Panc1 (cell line): ENCODE data around the gene THAP6. TPM values are rescaled to one million over a fixed set of nuclear protein-coding genes. Genes with fewer than 3 reads are reported as not detected.

Experiments used
- ATAC-seq: fragments of 200-7000 bp; cut with Tn5 transposase; 2 replicates; pipeline ENCODE4 v1.9.1; 2020; ENCODE audit warnings: mild to moderate bottlenecking, moderate library complexity
- BruUV-seq: library from RNA; stranded (reverse); fragments of 400-500 nt; replicated peaks from 2 replicates; lab custom pipeline; 2021; lab: Mats Ljungman, UMichigan
- CTCF ChIA-PET: fragments of 300-600 bp; sonication (Branson Sonifier 250); formaldehyde crosslinking; loops from one replicate; lab custom pipeline; 2022; ENCODE audit warnings: antibody characterized with exemption; lab: Charles Lee
- POLR2A ChIA-PET: fragments of 300-600 bp; sonication (Branson Sonifier 250); formaldehyde crosslinking; loops from one replicate; lab custom pipeline; 2022; ENCODE audit warnings: antibody characterized with exemption; lab: Charles Lee
- DNase-seq: peaks from one replicate; pipeline ENCODE4 v3.0.0-alpha.2; 2010; ENCODE audit warnings: low read depth, low spot score
- H3K27ac ChIP-seq: 2 replicates; pipeline ENCODE4 v1.5.1; 2011; ENCODE audit warnings: mild to moderate bottlenecking, low read length, inconsistent platforms
- H3K27me3 ChIP-seq: fragments of 200-500 bp; sonication (Bioruptor generic); 2 replicates; pipeline ENCODE4 v1.6.0; 2014; ENCODE audit warnings: low read length, inconsistent platforms; ENCODE audit not compliant: control insufficient read depth, insufficient read depth
- H3K36me3 ChIP-seq: fragments of 200-500 bp; sonication (Bioruptor generic); 2 replicates; pipeline ENCODE4 v1.5.1; 2014; ENCODE audit warnings: inconsistent platforms, mild to moderate bottlenecking, low read length, moderate library complexity; ENCODE audit not compliant: control insufficient read depth, insufficient read depth
- H3K4me1 ChIP-seq: 2 replicates; pipeline ENCODE4 v1.5.1; 2011; ENCODE audit warnings: inconsistent platforms, mild to moderate bottlenecking, low read length, moderate library complexity; ENCODE audit not compliant: control insufficient read depth, insufficient read depth
- H3K4me3 ChIP-seq, 2 experiments: 2 replicates each; pipeline ENCODE4 v1.5.1; 2011 to 2012; ENCODE audit warnings: low read depth in 2 of 2, low read length in 2 of 2, mild to moderate bottlenecking in 2 of 2, inconsistent platforms in 1 of 2, moderate library complexity in 1 of 2
- H3K9me3 ChIP-seq: fragments of 200-500 bp; sonication (Bioruptor generic); 2 replicates; pipeline ENCODE4 v1.5.1; 2014; ENCODE audit warnings: low read depth, mild to moderate bottlenecking, inconsistent platforms, low read length, moderate library complexity; ENCODE audit not compliant: control insufficient read depth, insufficient read depth
- CTCF ChIP-seq: fragments of 450-650 bp; IDR thresholded peaks from 2 replicates; pipeline ENCODE4 v1.5.1; 2017; ENCODE audit warnings: mild to moderate bottlenecking
- POLR2AphosphoS5 ChIP-seq: IDR thresholded peaks from 2 replicates; pipeline ENCODE4 v1.6.1; 2012; ENCODE audit warnings: mild to moderate bottlenecking, low read depth, low read length, moderate library complexity
- REST ChIP-seq, 2 experiments: IDR thresholded peaks; 2 replicates each; pipeline ENCODE4 v1.6.1; 2011 to 2012; ENCODE audit warnings: low read depth in 2 of 2, control low read depth in 1 of 2, low read length in 1 of 2, mild to moderate bottlenecking in 1 of 2, moderate library complexity in 1 of 2; ENCODE audit not compliant: insufficient read depth in 1 of 2
- SIN3A ChIP-seq: IDR thresholded peaks from 2 replicates; pipeline ENCODE4 v1.6.1; 2012; ENCODE audit warnings: low read depth, mild to moderate bottlenecking, low read length, moderate library complexity, borderline replicate concordance; ENCODE audit not compliant: insufficient read depth
- TCF7L2 ChIP-seq: IDR thresholded peaks from 2 replicates; pipeline ENCODE4 v1.6.1; 2011; ENCODE audit warnings: mild to moderate bottlenecking, low read depth, low read length, inconsistent platforms
- in situ Hi-C: cut with HindIII; loops from 2 replicates; pipeline ENCODE4 v1.10.0; 2016; ENCODE audit warnings: low sequenced_read_pairs, low pct_unique_long_range_greater_than_20kb
- intact Hi-C: fragments of 100-400 bp; cut with micrococcal nuclease; formaldehyde crosslinking; loops from one replicate; pipeline ENCODE4 v1.10.0; 2022; ENCODE audit not compliant: unreplicated experiment
- total RNA-seq: library from RNA; stranded (reverse); gene quantifications from one replicate; pipeline ENCODE4 v1.2.1, GENCODE V29; 2021; ENCODE audit not compliant: unreplicated experiment

The THAP6 gene
- total RNA-seq, 1 experiment from 2014 or later = 13.9 TPM

GRCh38 chr4:75496406-75496805 lies 17.9 kb upstream of the THAP6 start:
- H3K4me3 ChIP-seq = no peak overlapping the region
- in situ Hi-C loops = no loop called here
- BruUV-seq = no TSS peak
- H3K4me1 ChIP-seq = no peaks in the 10 kb centered on the region
- H3K9me3 ChIP-seq = no peaks in the 10 kb centered on the region
- no peak for TF ChIP-seq REST (IDR thresholded peaks at IDR 0.05; ENCODE audit: insufficient read depth in 1 of 2, low read depth in 2 of 2, low read length in 1 of 2)
- no peak for TF ChIP-seq SIN3A
- TF ChIP-seq CTCF = no peak
- no peak for TF ChIP-seq TCF7L2
- TF ChIP-seq POLR2AphosphoS5 = no peak
- peaks cover 6% of the 10 kb centered on the region; the same call in 1 of the 2 replicates for H3K36me3 ChIP-seq
- H3K27me3 ChIP-seq = no peaks in the 10 kb centered on the region
- no peak overlapping the region for H3K27ac ChIP-seq
- ChIA-PET CTCF (no interaction called here), POLR2A (no interaction called here)
- intact Hi-C loops = no loop called here
- ATAC-seq = no peak
- DNase-seq = no peak

GRCh38 chr4:75497133-75497532 lies 17.1 kb upstream of the THAP6 start:
- in situ Hi-C loops = no loop called here
- intact Hi-C loops = no loop called here
- ChIA-PET POLR2A (no interaction called here), CTCF (no interaction called here)
- DNase-seq (no peak), ATAC-seq (no peak)
- Histone ChIP-seq H3K4me1 (no peaks in the 10 kb centered on the region), H3K4me3 (no peak overlapping the region), H3K9me3 (no peaks in the 10 kb centered on the region), H3K36me3 (peaks cover 1% of the 10 kb centered on the region; the same call in 1 of the 2 replicates), H3K27me3 (no peaks in the 10 kb centered on the region), H3K27ac (no peak overlapping the region)
- no TSS peak for BruUV-seq
- TF ChIP-seq REST (IDR thresholded peaks at IDR 0.05; ENCODE audit: insufficient read depth in 1 of 2, low read depth in 2 of 2, low read length in 1 of 2) (no peak), CTCF (no peak)
